Heart right ventricle (tissue), 16 donors: Measurements from ENCODE around the gene TOMM40. TPM values are rescaled to one million over a fixed set of nuclear protein-coding genes. Genes with fewer than 3 reads are reported as not detected.

ENCODE experiments used
- ATAC-seq, 8 donors: fragments of 200-7000 bp; cut with Tn5 transposase; one replicate each; pipeline ENCODE4 v1.9.1; 2020; ENCODE audit warnings: mild to moderate bottlenecking in 8 of 8, moderate library complexity in 8 of 8, moderate number of reproducible peaks in 1 of 8
- DNase-seq, 2 donors: peaks; one replicate each; pipeline ENCODE4 v3.0.0-alpha.2; 2020
- H3K27ac ChIP-seq, 10 donors: fragments of 200-600 bp; sonication (generic) in 2 of 10; one replicate each; pipeline versions ENCODE4 v1.5.0 to v1.8.0; 2020 to 2022; ENCODE audit warnings: mild to moderate bottlenecking in 3 of 10
- H3K27me3 ChIP-seq, 7 donors: fragments of 200-600 bp; one replicate each; pipeline ENCODE4 v1.8.0; 2021 to 2022; ENCODE audit warnings: mild to moderate bottlenecking in 2 of 7
- H3K36me3 ChIP-seq, 9 donors: fragments of 200-600 bp; sonication (generic) in 1 of 9; one replicate each; pipeline versions ENCODE4 v1.5.0 to v1.8.0; 2020 to 2022; ENCODE audit warnings: mild to moderate bottlenecking in 2 of 9
- H3K4me1 ChIP-seq, 9 donors: fragments of 200-600 bp; sonication (generic) in 1 of 9; one replicate each; pipeline versions ENCODE4 v1.5.0 to v1.8.0; 2020 to 2022; ENCODE audit warnings: mild to moderate bottlenecking in 4 of 9
- H3K4me3 ChIP-seq, 10 donors: fragments of 200-600 bp; sonication (generic) in 2 of 10; one replicate each; pipeline versions ENCODE4 v1.5.0 to v1.8.0; 2020 to 2022; ENCODE audit warnings: mild to moderate bottlenecking in 7 of 10, moderate library complexity in 2 of 10
- H3K9me3 ChIP-seq, 11 donors: fragments of 200-600 bp in 10 of 11; sonication (generic) in 2 of 11; one replicate each; pipeline versions ENCODE4 v1.5.0 to v1.8.0; 2013 to 2022; ENCODE audit warnings: mild to moderate bottlenecking in 2 of 11, control low read depth in 1 of 11, moderate library complexity in 1 of 11
- CTCF ChIP-seq, 9 donors: fragments of 200-600 bp; sonication (generic) in 2 of 9; IDR thresholded peaks; one replicate each; pipeline versions ENCODE4 v1.5.0 to v1.8.0; 2021 to 2022; ENCODE audit warnings: antibody characterized with exemption in 9 of 9, mild to moderate bottlenecking in 5 of 9, moderate library complexity in 1 of 9
- WGBS, 2 donors: extraction: QIAGEN DNeasy Blood & Tissue Kit; methylation state at CpG; one replicate each; pipeline ENCODE4 v1.1.7; 2013; ENCODE audit warnings: inconsistent platforms in 1 of 2; 5-methylcytosine and 5-hydroxymethylcytosine counted together
- intact Hi-C, 10 donors: fragments of 100-400 bp; cut with DNase I; formaldehyde crosslinking; loops; one replicate each; pipeline versions ENCODE4 v1.11.1 to v1.14.2; 2022
- polyA plus RNA-seq, 2 donors: library from polyadenylated mRNA; stranded (reverse); fragments of 200-250 nt; gene quantifications; one replicate each; pipeline ENCODE4 v1.2.3, GENCODE V29; 2013
- total RNA-seq, 10 donors: library from RNA; stranded (reverse); fragmentation: NEBNext Ultra II Directional in 3 of 10; extraction: Animal tissue kit (Norgen Biotek cat#: 25700) in 3 of 10; gene quantifications; one replicate each; pipeline versions ENCODE4 v1.2.1 to v1.2.4, GENCODE V29; 2021 to 2023
- donor health status: Arrhythmogenic right ventricular cardiomyopathy.
- donor health status: ischemic (EF 13 %, LVEDD 7.1; RV severe dilation, severe dysfunction).
- donor health status: healthy with polysubstance abuse.
- donor health status: DM: no; HTN: yes; CAD: no.
- donor health status: DM: no; HTN: no; CAD: no.
- donor health status: ischemic (EF 25% LVEDD 6.9; RV normal size, moderate dysfunction).
- donor health status: ischemic (EF 25% LVEDD 5.7; RV mildly dilated, moderate dysfunction).
- donor health status: healthy.
- donor health status: DM: yes; HTN: yes; CAD: no.
- donor health status: Ischemic cardiomyopathy.
- donor health status: ischemic (EF 35%, LVEDD 5.7; RV mildly dilated, moderate dysfunction).
- donor health status: nonischemic (EF 11% LVEDD 7.7; RV severe dilation, severe dysfunction).
- donor health status: DM: yes; HTN: yes; CAD: no.
- donor health status: PGD.
- donor health status: ischemic (EF 29% LVEDD 5.4; RV normal size, mild dysfunction).
- donor health status: nonischemic (EF 23%, LVEDD 6.1; RV moderate dilation, normal function).

TOMM40 gene
- total and polyA plus RNA-seq, 12 donors: 37.8 to 77.5 (median 45.2) TPM

- H3K4me1 ChIP-seq: peaks cover 5 to 72% (median 55%) of the 10 kb centered on the region in 9 donors
- no peaks in the 10 kb centered on the region for H3K9me3 ChIP-seq
- H3K4me3 ChIP-seq: no peak overlapping the region
- no peaks in the 10 kb centered on the region for H3K27me3 ChIP-seq
- no peak for ATAC-seq
- 84 to 85% methylated on average over 4 of the region's 4 CpGs for WGBS, 2 donors
- intact Hi-C loops: no loop called here
- H3K27ac ChIP-seq: peak overlapping the region in 2 of 10 donors; percentile 42 to 84
- TF ChIP-seq CTCF (IDR thresholded peaks at IDR 0.05): no peak
- peaks cover 0 to 81% (median 57%) of the 10 kb centered on the region in 9 donors for H3K36me3 ChIP-seq
- DNase-seq: no peak
Observed at GRCh38 chr19:44872661-44873060, 18.4 kb upstream of the TOMM40 start.

GRCh38 chr19:44874317-44874716 lies 16.7 kb upstream of the TOMM40 start:
- H3K27ac ChIP-seq: no peak overlapping the region
- H3K4me1 ChIP-seq: peaks cover 5 to 60% (median 38%) of the 10 kb centered on the region in 9 donors
- DNase-seq (no peak), ATAC-seq (no peak)
- H3K36me3 ChIP-seq: peaks cover 0 to 89% (median 57%) of the 10 kb centered on the region in 9 donors
- intact Hi-C loops: no loop called here
- H3K4me3 ChIP-seq: no peak overlapping the region
- H3K9me3 ChIP-seq: no peaks in the 10 kb centered on the region
- no peak for TF ChIP-seq CTCF (IDR thresholded peaks at IDR 0.05)
- no peaks in the 10 kb centered on the region for H3K27me3 ChIP-seq
- 90 to 95% methylated on average over 13 to 16 of the region's 16 CpGs for WGBS, 2 donors

DNA sequence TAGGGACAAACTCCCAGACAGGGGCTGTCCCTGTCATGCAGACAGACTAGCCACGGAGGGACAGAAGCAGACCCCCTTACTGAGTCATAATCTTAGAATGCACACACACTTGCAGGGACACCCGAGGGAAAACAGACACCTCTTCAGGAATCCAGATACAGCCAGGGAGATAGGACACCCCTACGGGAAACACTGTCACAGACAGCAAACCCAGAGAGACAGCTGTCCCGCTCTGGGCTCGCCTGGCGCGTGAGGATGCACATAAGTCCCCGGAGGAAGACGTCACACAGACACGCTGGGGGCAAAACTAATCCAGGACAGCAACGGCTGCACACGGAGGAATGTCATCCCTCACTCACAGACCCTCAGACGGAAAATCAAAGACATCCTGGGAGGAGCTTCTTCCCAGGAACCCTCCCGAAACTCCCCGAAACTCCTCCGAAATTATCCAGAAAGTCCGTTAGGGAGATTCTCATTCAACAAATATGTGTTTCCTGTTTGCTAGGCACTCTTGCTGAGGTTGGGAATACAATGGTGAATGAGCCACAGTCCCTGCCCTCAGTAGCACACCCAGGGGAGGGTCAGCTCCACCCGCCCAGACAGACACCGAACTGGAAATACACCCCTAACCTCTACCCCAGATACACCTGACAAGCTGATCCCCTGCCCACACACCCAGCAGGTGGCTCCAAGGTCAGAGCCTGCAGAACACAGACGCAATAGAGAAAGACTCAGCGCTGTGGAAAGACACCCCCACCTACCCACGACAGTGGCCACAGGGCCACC lies 15.2 kb upstream of the TOMM40 start:
- Histone ChIP-seq H3K9me3 (no peaks in the 10 kb centered on the region), H3K36me3 (peaks cover 0 to 94% (median 57%) of the 10 kb centered on the region in 9 donors), H3K27ac (peak overlapping the region in 8 of 10 donors; percentile 2 to 60 (median 40)), H3K4me3 (no peak overlapping the region), H3K27me3 (no peaks in the 10 kb centered on the region), H3K4me1 (peaks cover 3 to 52% (median 23%) of the 10 kb centered on the region in 9 donors)
- TF ChIP-seq CTCF (IDR thresholded peaks at IDR 0.05): no peak
- WGBS, 2 donors: 51 to 54% methylated on average over 22 of the region's 22 CpGs
- intact Hi-C loops: no loop called here
- ATAC-seq (peak in 5 of 8 donors; percentile 24 to 62 (median 36)), DNase-seq (no peak)

DNA sequence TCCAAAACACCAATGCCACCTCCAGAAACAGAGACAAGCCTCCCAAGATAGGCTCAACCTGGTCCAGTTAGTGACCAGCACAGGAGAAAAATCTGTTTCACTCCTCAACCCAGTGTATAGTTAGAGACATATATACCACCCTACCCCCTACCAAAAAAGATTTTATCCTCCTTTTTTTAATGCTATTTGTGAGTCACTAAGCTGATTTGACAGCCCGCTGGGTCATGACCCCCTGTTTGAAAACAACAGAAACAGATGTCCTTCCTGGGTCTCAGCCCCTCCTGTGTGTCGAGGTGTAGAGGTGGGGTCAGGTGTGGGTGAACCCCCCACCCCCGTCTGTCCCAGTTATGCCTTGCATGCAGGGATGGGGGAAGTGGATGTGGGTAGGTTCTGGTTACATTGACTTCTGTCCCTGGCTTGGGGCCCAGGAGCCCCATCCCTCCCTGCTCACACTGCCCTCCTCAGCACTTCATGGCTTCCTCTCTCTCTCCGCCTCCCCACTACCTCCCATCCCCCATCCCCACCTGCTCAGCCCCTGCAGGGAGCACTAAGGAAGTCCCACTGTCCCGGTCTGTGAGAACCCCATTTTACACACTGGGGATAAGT lies 14.0 kb upstream of the TOMM40 start:
- Histone ChIP-seq H3K36me3 (peaks cover 0 to 86% (median 48%) of the 10 kb centered on the region in 9 donors), H3K9me3 (no peaks in the 10 kb centered on the region), H3K4me1 (peaks cover 0 to 40% (median 17%) of the 10 kb centered on the region in 9 donors), H3K27ac (peak overlapping the region in 2 of 10 donors; percentile 2 to 60), H3K4me3 (no peak overlapping the region), H3K27me3 (no peaks in the 10 kb centered on the region)
- TF ChIP-seq CTCF (IDR thresholded peaks at IDR 0.05): no peak
- DNase-seq (no peak), ATAC-seq (no peak)
- 72 to 75% methylated on average over 5 of the region's 5 CpGs for WGBS, 2 donors
- intact Hi-C loops: no loop called here
